H9 (cell line): ENCODE measurements around the gene RIIAD1. TPM values are rescaled to one million over a fixed set of nuclear protein-coding genes. Genes with fewer than 3 reads are reported as not detected.

Experiments
- DNase-seq: peaks from one replicate; pipeline ENCODE4 v3.0.0-alpha.2; 2017
- H2AFZ ChIP-seq: one replicate; pipeline ENCODE4 v1.6.1; 2013; ENCODE audit warnings: mild to moderate bottlenecking, low read length, control low read depth, moderate library complexity
- H2AK5ac ChIP-seq: 2 replicates; pipeline ENCODE4 v1.6.1; 2013; ENCODE audit warnings: low read length, control low read depth, mixed read lengths; ENCODE audit not compliant: insufficient read length
- H2BK120ac ChIP-seq: one replicate; pipeline ENCODE4 v1.6.1; 2013; ENCODE audit warnings: low read depth, mild to moderate bottlenecking, low read length, control low read depth, inconsistent platforms; ENCODE audit not compliant: poor library complexity, severe bottlenecking
- H2BK12ac ChIP-seq: 2 replicates; pipeline ENCODE4 v1.6.1; 2013; ENCODE audit warnings: low read length, control low read depth, mixed read lengths, low read depth; ENCODE audit not compliant: insufficient read length
- H2BK15ac ChIP-seq: 2 replicates; pipeline ENCODE4 v1.6.1; 2013; ENCODE audit warnings: low read depth, low read length, control low read depth
- H2BK20ac ChIP-seq: one replicate; pipeline ENCODE4 v1.6.1; 2013; ENCODE audit warnings: low read depth, mild to moderate bottlenecking, low read length, control low read depth, inconsistent platforms; ENCODE audit not compliant: poor library complexity, severe bottlenecking
- H2BK5ac ChIP-seq: 2 replicates; pipeline ENCODE4 v1.6.1; 2013; ENCODE audit warnings: low read length, control low read depth, mixed read lengths; ENCODE audit not compliant: insufficient read length
- H3K14ac ChIP-seq: 2 replicates; pipeline ENCODE4 v1.6.1; 2013; ENCODE audit warnings: low read length, control low read depth; ENCODE audit not compliant: insufficient read depth
- H3K18ac ChIP-seq: 2 replicates; pipeline ENCODE4 v1.6.1; 2013; ENCODE audit warnings: low read depth, mild to moderate bottlenecking, mixed read lengths, low read length, control low read depth; ENCODE audit not compliant: insufficient read length
- H3K23ac ChIP-seq: 2 replicates; pipeline ENCODE4 v1.6.1; 2013; ENCODE audit warnings: low read length, control low read depth, mixed read lengths, low read depth; ENCODE audit not compliant: insufficient read length
- H3K23me2 ChIP-seq: 2 replicates; pipeline ENCODE4 v1.6.1; 2013; ENCODE audit warnings: low read depth, mild to moderate bottlenecking, mixed read lengths, low read length, control low read depth; ENCODE audit not compliant: insufficient read length, poor library complexity, severe bottlenecking
- H3K27ac ChIP-seq: 2 replicates; pipeline ENCODE4 v1.5.1; 2013; ENCODE audit warnings: low read length, control low read depth, mixed read lengths, low read depth; ENCODE audit not compliant: insufficient read length
- H3K27me3 ChIP-seq: 2 replicates; pipeline ENCODE4 v1.6.1; 2013; ENCODE audit warnings: low read length, control low read depth, inconsistent platforms; ENCODE audit not compliant: insufficient read depth
- H3K4ac ChIP-seq: 2 replicates; pipeline ENCODE4 v1.6.1; 2013; ENCODE audit warnings: low read depth, mild to moderate bottlenecking, control low read depth, inconsistent platforms, low read length, moderate library complexity
- H3K4me1 ChIP-seq: 2 replicates; pipeline ENCODE4 v1.6.1; 2013; ENCODE audit warnings: low read length, control low read depth, inconsistent platforms; ENCODE audit not compliant: insufficient read depth
- H3K4me2 ChIP-seq: 2 replicates; pipeline ENCODE4 v1.6.1; 2013; ENCODE audit warnings: low read length, control low read depth, mixed read lengths; ENCODE audit not compliant: insufficient read length, insufficient read depth
- H3K56ac ChIP-seq: 2 replicates; pipeline ENCODE4 v1.6.1; 2013; ENCODE audit warnings: low read depth, mild to moderate bottlenecking, mixed read lengths, low read length, control low read depth; ENCODE audit not compliant: insufficient read length
- H3K79me1 ChIP-seq: 2 replicates; pipeline ENCODE4 v1.6.1; 2013; ENCODE audit warnings: low read depth, mild to moderate bottlenecking, moderate library complexity, low read length, control low read depth, inconsistent platforms; ENCODE audit not compliant: insufficient read depth, poor library complexity, severe bottlenecking
- H3K79me2 ChIP-seq: 2 replicates; pipeline ENCODE4 v1.6.1; 2013; ENCODE audit warnings: low read length, control low read depth, inconsistent platforms; ENCODE audit not compliant: insufficient read depth
- H3K9ac ChIP-seq: 2 replicates; pipeline ENCODE4 v1.6.1; 2013; ENCODE audit warnings: low read length, control low read depth, mixed read lengths; ENCODE audit not compliant: insufficient read length; ENCODE audit errors: extremely low read depth
- H3K9me3 ChIP-seq: one replicate; pipeline ENCODE4 v1.6.1; 2013; ENCODE audit warnings: low read depth, low read length, inconsistent platforms; ENCODE audit not compliant: control insufficient read depth
- H3T11ph ChIP-seq: one replicate; pipeline ENCODE4 v1.6.1; 2013; ENCODE audit warnings: mild to moderate bottlenecking, low read length, control low read depth, inconsistent platforms
- H4K20me1 ChIP-seq: one replicate; pipeline ENCODE4 v1.6.1; 2013; ENCODE audit not compliant: control insufficient read depth, insufficient read length, insufficient read depth
- H4K5ac ChIP-seq: 2 replicates; pipeline ENCODE4 v1.6.1; 2013; ENCODE audit warnings: low read depth, mild to moderate bottlenecking, mixed read lengths, low read length, control low read depth; ENCODE audit not compliant: insufficient read length
- H4K8ac ChIP-seq: replicated peaks from 2 replicates; pipeline ENCODE4 v1.6.1; 2013; ENCODE audit warnings: low read length, control low read depth, mixed read lengths, low read depth; ENCODE audit not compliant: insufficient read length
- H4K91ac ChIP-seq: 2 replicates; pipeline ENCODE4 v1.6.1; 2013; ENCODE audit warnings: low read depth, mild to moderate bottlenecking, moderate library complexity, mixed read lengths, low read length, control low read depth; ENCODE audit not compliant: insufficient read length
- H3K27ac Mint-ChIP-seq, 3 experiments: 2 replicates in 2 of 3; 3 replicates in 1 of 3; pipeline ENCODE4 v1.8.0; 2020 to 2021; ENCODE audit warnings: mixed read lengths in 3 of 3, mild to moderate bottlenecking in 1 of 3, moderate library complexity in 1 of 3
- H3K27me3 Mint-ChIP-seq: 2 replicates; pipeline ENCODE4 v1.8.0; 2021; ENCODE audit warnings: low read depth, mild to moderate bottlenecking, moderate library complexity, mixed read lengths
- H3K36me3 Mint-ChIP-seq, 3 experiments: 2 replicates in 2 of 3; 3 replicates in 1 of 3; pipeline ENCODE4 v1.8.0; 2020 to 2021; ENCODE audit warnings: low read depth in 3 of 3, mixed read lengths in 3 of 3; ENCODE audit not compliant: insufficient read depth in 1 of 3
- H3K4me1 Mint-ChIP-seq, 2 experiments: 2 replicates each; pipeline ENCODE4 v1.8.0; 2020; ENCODE audit warnings: mixed read lengths in 2 of 2
- H3K4me3 Mint-ChIP-seq, 2 experiments: 2 replicates in 1 of 2; 3 replicates in 1 of 2; pipeline ENCODE4 v1.8.0; 2020 to 2021; ENCODE audit warnings: mild to moderate bottlenecking in 2 of 2, mixed read lengths in 2 of 2, moderate library complexity in 1 of 2
- H3K9me3 Mint-ChIP-seq, 2 experiments: 2 replicates in 1 of 2; 3 replicates in 1 of 2; pipeline ENCODE4 v1.8.0; 2020; ENCODE audit warnings: mild to moderate bottlenecking in 2 of 2, mixed read lengths in 2 of 2, moderate library complexity in 1 of 2
- CTCF ChIP-seq: fragments of 200-600 bp; sonication (generic); conservative IDR thresholded peaks from 3 replicates; pipeline ENCODE4 v1.8.0; 2021; ENCODE audit warnings: antibody characterized with exemption, mild to moderate bottlenecking
- whole genome bisulfite sequencing: extraction: QIAGEN DNeasy Blood & Tissue Kit; methylation state at CpG from one replicate; pipeline ENCODE4 v1.1.7; 2013; ENCODE audit warnings: missing lambda C conversion rate, low lambda C conversion rate, mixed read lengths; ENCODE audit not compliant: insufficient read length; ENCODE audit errors: extremely low coverage; 5-methylcytosine and 5-hydroxymethylcytosine counted together
- total RNA-seq: library from RNA; stranded (reverse); gene quantifications from 2 replicates; pipeline ENCODE4 v1.2.1, GENCODE V29; 2021

The RIIAD1 gene
- total RNA-seq, 1 experiment from 2014 or later, result 1.4 TPM

GRCh38 chr1:151728151-151729054, 7.1 kb downstream of the RIIAD1 start:
- Histone ChIP-seq H2BK20ac (no peak overlapping the region), H3K9me3 (no peaks in the 10 kb centered on the region), H4K5ac (no peak overlapping the region), H3K27me3 (no peaks in the 10 kb centered on the region; the same call in 1 of the 2 replicates), H3K14ac (no peak overlapping the region), H3K4me1 (peaks cover 5% of the 10 kb centered on the region; the same call in 1 of the 2 replicates), H3T11ph (no peak overlapping the region), H4K91ac (no peak overlapping the region), H2BK12ac (no peak overlapping the region), H2AFZ (no peak overlapping the region), H2BK5ac (no peak overlapping the region), H2BK120ac (no peak overlapping the region), H3K9ac (no peak overlapping the region), H3K79me2 (no peaks in the 10 kb centered on the region), H2AK5ac (no peak overlapping the region), H3K79me1 (no peaks in the 10 kb centered on the region), H4K8ac (no peak overlapping the region), H3K4ac (no peak overlapping the region), H4K20me1 (no peaks in the 10 kb centered on the region), H3K18ac (no peak overlapping the region), H3K27ac (no peak overlapping the region), H3K23me2 (peaks cover 3% of the 10 kb centered on the region), H3K23ac (no peak overlapping the region), H3K56ac (no peak overlapping the region), H2BK15ac (no peak overlapping the region), H3K4me2 (peak overlapping the region; percentile 35)
- Mint-ChIP-seq H3K4me3 (peak overlapping the region in 1 of 2 experiments; percentile 6; a peak in 3 of 5 replicates), H3K36me3 (no peaks in the 10 kb centered on the region), H3K27me3 (peaks cover 33% of the 10 kb centered on the region), H3K27ac (no peak overlapping the region; a peak in 1 of 7 replicates), H3K9me3 (no peaks in the 10 kb centered on the region), H3K4me1 (peaks cover 36 to 42% of the 10 kb centered on the region in 2 experiments)
- peak; percentile 58 for DNase-seq
- no peak for TF ChIP-seq CTCF
- no CpG with 5 or more reads among the region's 19 CpGs for WGBS
